ENCODE results near the gene TRRAP.

The TRRAP gene

GRCh38 chr7:98866351-98866750 lies 12.0 kb upstream of the TRRAP start:
- no peak for TF ChIP-seq CTCF (IDR thresholded peaks at IDR 0.05; ENCODE audit: borderline replicate concordance, insufficient read depth, low read depth, low read length)
- H3K4me3 ChIP-seq (ENCODE audit: low read depth, low read length): no peak overlapping the region

- H3K4me3 ChIP-seq (ENCODE audit: low read depth, low read length): no peak overlapping the region
- no peak for TF ChIP-seq CTCF (IDR thresholded peaks at IDR 0.05; ENCODE audit: borderline replicate concordance, insufficient read depth, low read depth, low read length)
Measured at GRCh38 chr7:98866765-98867164, 11.6 kb upstream of the TRRAP start.

- H3K4me3 ChIP-seq (ENCODE audit: low read depth, low read length): no peak overlapping the region
- TF ChIP-seq CTCF (IDR thresholded peaks at IDR 0.05; ENCODE audit: borderline replicate concordance, insufficient read depth, low read depth, low read length): no peak
Measured at GRCh38 chr7:98868450-98868849, 9.9 kb upstream of the TRRAP start.

- H3K4me3 ChIP-seq (ENCODE audit: low read depth, low read length): no peak overlapping the region
Measured at GRCh38 chr7:98869027-98869596, 9.2 kb upstream of the TRRAP start.

GRCh38 chr7:98869597-98870120 lies 8.7 kb upstream of the TRRAP start, which contains the start of gene TMEM130:
TMEM130 (minus strand) TSS chr7:98870014; CDS start chr7:98869861, 153 bp downstream.
- TF ChIP-seq CTCF (IDR thresholded peaks at IDR 0.05; ENCODE audit: borderline replicate concordance, insufficient read depth, low read depth, low read length): no peak
- peak within 1 kb of the TSS; percentile 16 for H3K4me3 ChIP-seq (ENCODE audit: low read depth, low read length)

More at GRCh38 chr7:98869027-98869596, 9.2 kb upstream of the TRRAP start:
- no peak for TF ChIP-seq CTCF (IDR thresholded peaks at IDR 0.05; ENCODE audit: borderline replicate concordance, insufficient read depth, low read depth, low read length)

GRCh38 chr7:98870121-98870651 lies 8.1 kb upstream of the TRRAP start:
- no peak for TF ChIP-seq CTCF (IDR thresholded peaks at IDR 0.05; ENCODE audit: borderline replicate concordance, insufficient read depth, low read depth, low read length)
- H3K4me3 ChIP-seq (ENCODE audit: low read depth, low read length): peak overlapping the region; percentile 16

Measured in GM12875 (cell line).